OCI-M1 (cell line): ENCODE results near the gene SFXN5.
"Not testable (repeated sequence)": the region's sequence is repeated elsewhere in the genome, so short reads cannot be mapped to it uniquely, and the experiment has no call there.

ENCODE experiments used
- DNase-seq: peaks from one replicate; lab custom pipeline; 2025; lab: John Stamatoyannopoulos, UW

The SFXN5 gene

GRCh38 chr2:73101626-73102256 is 30.2 kb upstream of the SFXN5 start:
- DNase-seq: no peak

GRCh38 chr2:73100956-73101355 is 29.4 kb upstream of the SFXN5 start:
- no peak for DNase-seq

GRCh38 chr2:73099486-73099885 is 28.0 kb upstream of the SFXN5 start:
- DNase-seq: no peak

GRCh38 chr2:73095910-73096309 is 24.4 kb upstream of the SFXN5 start:
- no peak for DNase-seq

- DNase-seq: not testable (repeated sequence)
Observed at GRCh38 chr2:73093601-73094218, 22.2 kb upstream of the SFXN5 start.

GRCh38 chr2:73092146-73092783 is 20.8 kb upstream of the SFXN5 start:
- DNase-seq: no peak

GRCh38 chr2:73091696-73092095 is 20.2 kb upstream of the SFXN5 start:
- no peak for DNase-seq

GRCh38 chr2:73091164-73091563 is 19.7 kb upstream of the SFXN5 start:
- no peak for DNase-seq

GRCh38 chr2:73089270-73090030 is 17.9 kb upstream of the SFXN5 start:
- DNase-seq: no peak

- DNase-seq: no peak
Observed at GRCh38 chr2:73088703-73089102, 17.2 kb upstream of the SFXN5 start.

- DNase-seq: no peak
Observed at GRCh38 chr2:73088211-73088610, 16.7 kb upstream of the SFXN5 start.

GRCh38 chr2:73087311-73087710 is 15.8 kb upstream of the SFXN5 start:
- DNase-seq: no peak

- peak; percentile 74 for DNase-seq
Observed at GRCh38 chr2:73085691-73086090, 14.2 kb upstream of the SFXN5 start.

GRCh38 chr2:73084971-73085370 is 13.5 kb upstream of the SFXN5 start:
- no peak for DNase-seq

- no peak for DNase-seq
Observed at GRCh38 chr2:73083886-73084800, 12.6 kb upstream of the SFXN5 start.

- DNase-seq: no peak
Observed at GRCh38 chr2:73082523-73083410, 11.3 kb upstream of the SFXN5 start.

- no peak for DNase-seq
Observed at GRCh38 chr2:73081181-73081671, 9.7 kb upstream of the SFXN5 start.

- DNase-seq: no peak
Observed at GRCh38 chr2:73080321-73081131, 9.0 kb upstream of the SFXN5 start.

GRCh38 chr2:73079636-73080035 is 8.1 kb upstream of the SFXN5 start:
- DNase-seq: no peak
